GM23248 (cell line): ENCODE data around the gene STK33. TPM values are rescaled to one million over a fixed set of nuclear protein-coding genes. Genes with fewer than 3 reads are reported as not detected.
A peak's percentile ranks its signal among the peaks of the same experiment; 100 is the strongest.

Source experiments
- DNase-seq: peaks from one replicate; pipeline ENCODE4 v3.0.0-alpha.2; 2015
- H2AFZ ChIP-seq: fragments of 200-600 bp; sonication (generic); 2 replicates; pipeline ENCODE4 v1.6.1; 2016; ENCODE audit warnings: antibody characterized with exemption
- H3F3A ChIP-seq: fragments of 200-600 bp; sonication (generic); 2 replicates; pipeline ENCODE4 v1.6.1; 2016; ENCODE audit warnings: mild to moderate bottlenecking, antibody characterized with exemption, mixed run types; ENCODE audit not compliant: insufficient read depth
- H3K27ac ChIP-seq: fragments of 200-600 bp; sonication (generic); 2 replicates; pipeline ENCODE4 v1.5.1; 2016; ENCODE audit warnings: mild to moderate bottlenecking
- H3K27me3 ChIP-seq: fragments of 200-600 bp; sonication (generic); replicated peaks from 2 replicates; pipeline ENCODE4 v1.6.1; 2016; ENCODE audit warnings: mild to moderate bottlenecking; ENCODE audit not compliant: insufficient read depth
- H3K36me3 ChIP-seq: fragments of 200-600 bp; sonication (generic); 2 replicates; pipeline ENCODE4 v1.6.1; 2016; ENCODE audit warnings: low read depth, mild to moderate bottlenecking
- H3K4me1 ChIP-seq: fragments of 200-600 bp; sonication (generic); 2 replicates; pipeline ENCODE4 v1.6.1; 2016; ENCODE audit warnings: mild to moderate bottlenecking; ENCODE audit not compliant: insufficient read depth
- H3K4me2 ChIP-seq: fragments of 200-600 bp; sonication (generic); one replicate; pipeline ENCODE4 v1.6.1; 2016; ENCODE audit warnings: mild to moderate bottlenecking; ENCODE audit not compliant: unreplicated experiment
- H3K4me3 ChIP-seq: fragments of 200-600 bp; sonication (generic); 2 replicates; pipeline ENCODE4 v1.5.1; 2016; ENCODE audit warnings: mild to moderate bottlenecking
- H3K79me2 ChIP-seq: fragments of 200-600 bp; sonication (generic); 2 replicates; pipeline ENCODE4 v1.6.1; 2016; ENCODE audit warnings: mild to moderate bottlenecking; ENCODE audit not compliant: insufficient read depth
- H3K9ac ChIP-seq: fragments of 200-600 bp; sonication (generic); 2 replicates; pipeline ENCODE4 v1.6.1; 2016; ENCODE audit warnings: mild to moderate bottlenecking
- H3K9me2 ChIP-seq: fragments of 200-600 bp; sonication (generic); 2 replicates; pipeline ENCODE4 v1.6.1; 2016; ENCODE audit warnings: mixed run types, mild to moderate bottlenecking, moderate library complexity; ENCODE audit not compliant: insufficient read depth
- H3K9me3 ChIP-seq: fragments of 200-600 bp; sonication (generic); one replicate; pipeline ENCODE4 v1.6.1; 2017; ENCODE audit warnings: low read depth
- H4K20me1 ChIP-seq: fragments of 200-600 bp; sonication (generic); 2 replicates; pipeline ENCODE4 v1.6.0; 2016; ENCODE audit not compliant: insufficient read depth
- EZH2 ChIP-seq: fragments of 200-600 bp; sonication (generic); IDR thresholded peaks from 2 replicates; pipeline ENCODE4 v1.6.1; 2018; ENCODE audit warnings: antibody characterized with exemption, mild to moderate bottlenecking; ENCODE audit not compliant: insufficient read depth, poor library complexity, severe bottlenecking
- EZH2phosphoT487 ChIP-seq: fragments of 200-600 bp; sonication (generic); IDR thresholded peaks from 2 replicates; pipeline ENCODE4 v1.6.1; 2018; ENCODE audit warnings: antibody characterized with exemption, moderate library complexity, mild to moderate bottlenecking, low read depth; ENCODE audit not compliant: insufficient read depth
- WGBS, 2 experiments: methylation state at CpG; one replicate each; pipeline ENCODE4 v1.1.6; 2015 to 2017; ENCODE audit warnings: low lambda C conversion rate in 2 of 2, low coverage in 1 of 2; ENCODE audit errors: missing lambda C conversion rate in 2 of 2; 5-methylcytosine and 5-hydroxymethylcytosine counted together
- in situ Hi-C: fragments of 300-500 bp; cut with MboI; formaldehyde crosslinking; loops from 2 replicates; pipeline ENCODE4 v1.15.0; 2020
- polyA plus RNA-seq: library from polyadenylated mRNA; unstranded; fragments of >200 nt; fragmentation: Nextera tagmentation; extraction: Ambion mirVana; gene quantifications from 2 replicates; pipeline ENCODE4 v1.2.1, GENCODE V29; 2016
- total RNA-seq: library from RNA; depleted of rRNA; stranded (reverse); fragments of >200 nt; shearing (Covaris generic); gene quantifications from 2 replicates; pipeline ENCODE4 v1.2.3, GENCODE V29; 2014

The STK33 gene
- total and polyA plus RNA-seq, 2 experiments from 2014 or later = not detected

GRCh38 chr11:8593455-8593854 lies 573 bp downstream of the STK33 start:
- peak overlapping the region; percentile 52; the same call in 1 of the 2 replicates for H3K4me3 ChIP-seq
- no peak overlapping the region for H2AFZ ChIP-seq
- H3K27me3 ChIP-seq = peaks cover 40% of the 10 kb centered on the region
- H3K4me2 ChIP-seq = peak overlapping the region; percentile 37
- no peak overlapping the region for H3K27ac ChIP-seq
- H3K4me1 ChIP-seq = peaks cover 10% of the 10 kb centered on the region
- H3K79me2 ChIP-seq = no peaks in the 10 kb centered on the region
- no peaks in the 10 kb centered on the region for H3K36me3 ChIP-seq
- no peaks in the 10 kb centered on the region for H3F3A ChIP-seq
- no peak for DNase-seq
- WGBS, 2 experiments = 47% methylated on average over 7 of the region's 7 CpGs
- TF ChIP-seq EZH2phosphoT487 (no peak), EZH2 (no peak)
- H4K20me1 ChIP-seq = no peaks in the 10 kb centered on the region
- no peak overlapping the region for H3K9ac ChIP-seq
- H3K9me2 ChIP-seq = no peaks in the 10 kb centered on the region
- H3K9me3 ChIP-seq = no peaks in the 10 kb centered on the region
- in situ Hi-C loops = no loop called here

GRCh38 chr11:8587915-8588314 lies 6.1 kb downstream of the STK33 start:
- H3K27ac ChIP-seq = no peak overlapping the region
- H3K79me2 ChIP-seq = no peaks in the 10 kb centered on the region
- H3K4me3 ChIP-seq = no peak overlapping the region
- H3K9me2 ChIP-seq = peaks cover 3% of the 10 kb centered on the region; the same call in 1 of the 2 replicates
- H3K36me3 ChIP-seq = no peaks in the 10 kb centered on the region
- DNase-seq = no peak
- no peak overlapping the region for H3K9ac ChIP-seq
- peaks cover 13% of the 10 kb centered on the region for H3K4me1 ChIP-seq
- H3K4me2 ChIP-seq = no peak overlapping the region
- peaks cover 11% of the 10 kb centered on the region for H3K27me3 ChIP-seq
- H3K9me3 ChIP-seq = no peaks in the 10 kb centered on the region
- H3F3A ChIP-seq = no peaks in the 10 kb centered on the region
- H2AFZ ChIP-seq = no peak overlapping the region
- TF ChIP-seq EZH2phosphoT487 = no peak
- TF ChIP-seq EZH2 = no peak
- no peaks in the 10 kb centered on the region for H4K20me1 ChIP-seq
- in situ Hi-C loops = no loop called here

DNA sequence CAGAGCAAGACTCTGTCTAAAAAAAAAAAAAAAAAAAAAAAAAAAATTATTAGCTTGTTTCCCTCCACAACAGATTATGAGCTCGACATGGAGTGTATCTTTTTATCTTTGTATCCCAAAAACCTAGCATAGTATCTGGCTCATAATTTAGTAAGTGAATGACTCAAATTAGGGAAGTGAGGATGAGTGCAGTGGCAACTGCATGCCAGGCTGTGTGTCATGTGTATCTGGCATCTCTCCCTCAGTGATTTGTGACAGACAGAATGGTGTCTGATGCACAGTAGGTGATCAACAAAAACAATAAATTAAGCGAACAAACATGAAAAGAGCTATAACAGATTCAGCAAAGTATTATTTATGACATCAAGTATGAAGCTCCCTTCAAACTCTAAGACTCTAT lies 7.2 kb downstream of the STK33 start:
- Histone ChIP-seq H3K9me2 (peaks cover 3% of the 10 kb centered on the region; the same call in 1 of the 2 replicates), H4K20me1 (no peaks in the 10 kb centered on the region), H3K27ac (no peak overlapping the region), H3K36me3 (no peaks in the 10 kb centered on the region), H3F3A (no peaks in the 10 kb centered on the region), H3K27me3 (peaks cover 3% of the 10 kb centered on the region; the same call in 1 of the 2 replicates), H2AFZ (no peak overlapping the region), H3K4me1 (peaks cover 13% of the 10 kb centered on the region), H3K9me3 (no peaks in the 10 kb centered on the region), H3K79me2 (no peaks in the 10 kb centered on the region), H3K4me2 (no peak overlapping the region), H3K9ac (no peak overlapping the region), H3K4me3 (no peak overlapping the region)
- 45 to 48% methylated on average over 2 of the region's 2 CpGs for WGBS, 2 experiments
- TF ChIP-seq EZH2 (no peak), EZH2phosphoT487 (no peak)
- peak; percentile 53 for DNase-seq
- in situ Hi-C loops = no loop called here

DNA sequence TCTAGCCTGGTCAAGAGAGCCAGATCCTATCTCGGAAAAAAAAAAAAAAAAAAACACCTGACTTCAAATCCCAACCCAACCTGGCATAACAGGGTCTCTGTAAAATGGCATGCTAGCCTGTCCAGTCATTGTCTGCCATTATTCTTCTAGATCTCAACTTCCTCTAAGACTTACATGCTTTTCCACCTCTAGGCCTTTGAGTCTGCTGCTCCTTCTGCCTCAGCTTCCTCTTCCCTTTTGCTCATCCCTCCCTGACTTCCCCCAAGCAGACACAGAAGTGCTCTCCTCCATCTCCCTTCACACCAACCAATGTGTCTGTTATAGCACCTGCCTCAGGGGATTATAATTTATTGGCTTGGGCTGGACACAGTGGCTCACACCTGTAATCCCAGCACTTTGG lies 7.8 kb downstream of the STK33 start:
- Histone ChIP-seq H3K27ac (no peak overlapping the region), H3K9me2 (peaks cover 3% of the 10 kb centered on the region; the same call in 1 of the 2 replicates), H3K79me2 (no peaks in the 10 kb centered on the region), H2AFZ (no peak overlapping the region), H4K20me1 (no peaks in the 10 kb centered on the region), H3K4me1 (peaks cover 13% of the 10 kb centered on the region), H3F3A (no peaks in the 10 kb centered on the region), H3K27me3 (peaks cover 3% of the 10 kb centered on the region; the same call in 1 of the 2 replicates), H3K36me3 (no peaks in the 10 kb centered on the region), H3K4me3 (no peak overlapping the region), H3K9ac (no peak overlapping the region), H3K9me3 (no peaks in the 10 kb centered on the region), H3K4me2 (no peak overlapping the region)
- no peak for TF ChIP-seq EZH2phosphoT487
- in situ Hi-C loops = no loop called here
- no peak for DNase-seq
- WGBS, 2 experiments = 87 to 100% methylated on average over 1 of the region's 1 CpG

GRCh38 chr11:8584511-8584910 lies 9.5 kb downstream of the STK33 start:
- no peaks in the 10 kb centered on the region for H3K9me3 ChIP-seq
- no peaks in the 10 kb centered on the region for H3K79me2 ChIP-seq
- TF ChIP-seq EZH2 = no peak
- no peak for TF ChIP-seq EZH2phosphoT487
- H3K9ac ChIP-seq = no peak overlapping the region
- H4K20me1 ChIP-seq = no peaks in the 10 kb centered on the region
- no peaks in the 10 kb centered on the region for H3K27me3 ChIP-seq
- DNase-seq = no peak
- in situ Hi-C loops = no loop called here
- no peaks in the 10 kb centered on the region for H3K36me3 ChIP-seq
- H3K4me3 ChIP-seq = no peak overlapping the region
- peaks cover 13% of the 10 kb centered on the region for H3K4me1 ChIP-seq
- no peaks in the 10 kb centered on the region for H3F3A ChIP-seq
- 75 to 78% methylated on average over 2 of the region's 2 CpGs for WGBS, 2 experiments
- H3K9me2 ChIP-seq = peaks cover 3% of the 10 kb centered on the region; the same call in 1 of the 2 replicates
- no peak overlapping the region for H2AFZ ChIP-seq
- no peak overlapping the region for H3K4me2 ChIP-seq
- no peak overlapping the region for H3K27ac ChIP-seq
